Measurements from ENCODE around the gene GFOD2.
A peak's percentile ranks its signal among the peaks of the same experiment; 100 is the strongest.

GFOD2 gene

DNA sequence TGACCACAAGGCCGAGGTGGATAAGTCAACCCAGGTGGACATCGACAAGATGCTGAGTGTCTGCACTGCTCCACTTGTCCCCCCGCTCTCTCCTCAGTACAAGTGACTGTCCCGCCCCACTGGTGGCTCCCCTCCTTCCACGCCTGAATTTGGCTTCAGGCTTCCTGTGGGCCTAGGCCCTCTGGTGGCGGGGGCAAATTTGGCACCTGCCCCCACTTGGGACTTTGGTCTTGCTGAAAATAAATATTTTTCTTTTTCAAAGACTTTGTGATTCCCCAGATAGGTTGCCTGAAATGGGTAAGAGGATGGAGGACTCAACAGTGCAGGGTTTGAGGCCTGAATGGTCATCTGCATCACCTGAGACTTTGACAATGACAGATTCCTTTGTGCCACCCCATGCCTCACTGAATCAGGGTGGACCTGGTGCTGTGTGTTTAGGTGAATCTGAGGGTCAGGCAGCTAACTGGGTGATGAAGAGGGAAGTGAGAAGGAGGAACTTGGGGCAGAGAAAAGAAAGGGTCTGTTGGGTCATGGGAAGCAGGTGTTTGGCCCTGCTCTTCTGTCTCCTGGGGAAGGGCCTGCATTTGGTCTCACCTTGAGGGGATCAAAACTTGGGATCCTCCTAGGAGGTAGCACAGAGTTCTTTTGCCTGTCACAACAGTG lies 50.5 kb downstream of the GFOD2 start:
- peak; percentile 50 for DNase-seq

DNA sequence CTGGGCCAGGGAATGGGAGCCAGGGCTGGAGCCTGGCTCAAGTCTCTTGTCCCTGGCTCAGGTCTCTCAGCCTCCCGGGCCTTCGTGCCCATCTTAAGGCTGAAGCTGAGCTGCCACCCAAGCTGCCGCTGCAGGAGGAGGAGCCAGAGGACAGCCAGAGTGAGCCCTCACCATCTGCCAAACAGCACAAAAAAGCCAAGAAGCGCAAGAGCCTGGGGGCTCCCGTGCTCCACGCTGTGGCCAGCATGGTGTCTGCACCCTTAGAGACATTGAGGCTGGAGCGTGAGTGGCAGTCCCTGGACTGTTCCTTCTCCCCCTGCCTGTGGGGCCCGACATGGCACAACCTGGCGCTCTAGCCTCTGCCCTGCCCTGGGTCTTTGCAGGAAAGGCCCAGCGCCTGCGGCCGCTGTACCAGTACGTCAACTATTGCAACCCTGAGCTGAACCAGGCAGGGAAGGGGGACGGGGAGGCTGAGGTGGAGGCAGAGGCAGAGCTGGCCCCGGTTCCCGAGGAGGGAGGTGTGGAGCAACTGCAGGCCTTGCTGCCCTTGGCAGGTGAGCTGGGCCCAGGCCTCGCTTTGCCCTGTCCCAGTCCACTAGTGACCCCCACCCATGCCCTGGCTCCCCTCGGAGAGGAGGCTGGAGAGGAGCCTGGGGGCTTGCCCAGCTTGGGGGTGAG lies 51.2 kb downstream of the GFOD2 start:
- DNase-seq = peak; percentile 98

DNA sequence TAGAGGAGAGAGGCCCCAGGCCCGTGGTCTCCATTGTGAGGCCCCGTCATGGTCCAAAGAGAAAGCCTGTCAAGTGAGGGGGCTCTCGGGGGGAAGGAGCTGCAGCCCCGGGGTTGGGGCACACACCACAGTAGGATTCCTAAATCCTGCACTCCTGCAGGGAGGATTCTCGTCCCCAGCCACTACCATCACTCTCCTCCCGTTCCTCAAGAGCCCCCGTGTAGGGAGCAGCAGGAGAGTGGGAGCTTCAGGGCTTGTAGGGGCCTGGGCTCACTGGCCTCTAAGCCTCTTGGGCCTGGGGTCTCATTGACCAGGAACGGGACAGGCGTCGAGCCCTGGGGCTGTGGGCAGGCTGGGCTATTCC lies 51.7 kb downstream of the GFOD2 start:
- no peak for DNase-seq

DNA sequence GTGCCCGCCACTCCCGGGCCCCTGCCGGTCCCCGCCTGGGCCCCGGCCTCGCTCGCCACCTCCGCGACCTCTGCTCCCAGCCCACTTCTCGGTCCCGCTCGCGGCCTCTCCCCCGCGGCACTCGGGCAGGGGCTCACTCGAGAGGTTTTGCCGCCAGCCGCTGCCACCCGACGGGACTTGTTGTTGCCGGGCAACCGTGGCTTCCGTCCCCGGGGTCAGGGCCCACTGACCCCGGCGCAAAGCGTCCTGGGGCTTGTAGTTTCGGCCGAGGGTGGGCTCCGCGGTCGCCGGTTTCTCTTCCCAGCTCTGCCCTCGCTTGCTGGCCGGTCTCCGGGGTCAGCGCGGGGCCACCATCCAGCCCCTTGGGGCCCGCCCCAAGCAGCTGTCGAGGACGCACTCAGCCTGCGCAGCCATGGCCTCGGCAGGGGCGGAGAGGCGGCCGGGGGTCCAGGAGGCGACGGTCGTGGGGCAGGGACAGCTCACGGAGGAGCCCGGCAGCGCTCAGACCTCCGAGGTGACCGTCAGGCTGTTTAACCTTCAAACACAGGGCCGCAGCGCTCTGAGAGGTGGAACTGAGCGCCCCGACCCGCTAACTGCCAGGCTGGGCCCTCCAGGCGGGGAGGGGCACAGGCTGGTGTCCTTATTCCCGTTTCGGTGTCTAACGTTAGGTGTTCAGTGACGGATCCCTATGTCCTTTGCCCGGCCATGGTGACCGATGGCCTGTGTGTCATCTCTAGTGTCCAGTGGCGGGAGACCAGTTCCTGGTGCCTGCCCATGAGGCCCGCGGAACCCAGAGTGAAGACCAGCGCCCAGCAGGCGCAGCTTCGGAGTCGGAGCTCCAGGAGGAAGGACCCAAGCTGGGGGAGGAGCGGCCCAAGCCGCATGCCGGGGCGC lies 52.3 kb downstream of the GFOD2 start, which contains the start of the genes C16orf86 and ENKD1:
TSS of gene C16orf86 (plus strand) at position 256 of the 894 bp plus-strand sequence. CDS start at position 413, 157 bp downstream.
TSS of gene ENKD1 (minus strand) at position 192 of the 894 bp plus-strand sequence. CDS start 308 bp downstream, outside the sequence.
- DNase-seq = peak; percentile 86

DNA sequence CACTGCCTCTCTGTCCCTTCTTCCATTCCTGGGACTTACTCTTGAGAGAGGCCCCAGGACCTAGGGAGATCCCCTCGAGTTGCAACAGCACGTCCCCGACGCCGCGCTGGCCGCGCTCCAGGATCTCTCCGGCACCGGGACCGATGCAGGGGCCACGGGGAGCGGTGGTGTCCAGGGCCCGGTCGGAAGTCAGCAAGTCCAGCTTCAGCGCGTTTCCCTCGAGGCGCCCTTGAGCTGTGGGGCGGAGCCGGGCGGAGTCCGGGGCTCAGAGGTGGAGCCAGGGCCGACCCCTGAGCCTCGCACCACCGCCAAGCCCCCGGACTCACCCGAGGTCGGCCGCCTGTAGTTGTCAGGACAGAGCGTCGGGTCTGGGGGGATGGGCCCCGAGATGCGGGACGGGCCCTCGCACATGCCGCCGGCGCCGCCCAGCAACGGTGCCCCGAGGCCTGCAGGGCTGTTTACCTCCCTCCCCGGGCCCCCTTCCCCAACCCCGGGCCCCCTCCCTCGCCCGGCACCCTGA lies 53.0 kb downstream of the GFOD2 start:
- no peak for DNase-seq

DNA sequence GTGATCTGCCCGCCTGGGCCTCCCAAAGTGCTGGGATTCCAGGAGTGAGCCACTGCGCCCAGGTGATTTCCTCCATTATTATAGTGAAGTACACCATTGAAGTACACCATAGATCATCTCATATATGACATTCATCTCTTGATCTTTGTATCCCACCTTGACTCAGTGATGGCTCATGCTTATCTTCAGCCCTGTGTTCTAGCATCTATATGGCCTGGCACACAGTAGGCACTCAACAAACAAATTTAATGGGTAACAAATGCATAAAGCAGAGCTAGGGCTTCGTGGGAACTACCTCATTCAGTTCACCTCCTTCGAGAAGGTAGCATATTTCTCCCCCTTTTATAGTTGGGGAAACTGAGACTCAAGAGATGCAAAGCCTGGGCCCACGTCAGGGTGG lies 53.5 kb downstream of the GFOD2 start:
- no peak for DNase-seq

GRCh38 chr16:67664871-67665270 lies 54.2 kb downstream of the GFOD2 start:
- DNase-seq = no peak

DNA sequence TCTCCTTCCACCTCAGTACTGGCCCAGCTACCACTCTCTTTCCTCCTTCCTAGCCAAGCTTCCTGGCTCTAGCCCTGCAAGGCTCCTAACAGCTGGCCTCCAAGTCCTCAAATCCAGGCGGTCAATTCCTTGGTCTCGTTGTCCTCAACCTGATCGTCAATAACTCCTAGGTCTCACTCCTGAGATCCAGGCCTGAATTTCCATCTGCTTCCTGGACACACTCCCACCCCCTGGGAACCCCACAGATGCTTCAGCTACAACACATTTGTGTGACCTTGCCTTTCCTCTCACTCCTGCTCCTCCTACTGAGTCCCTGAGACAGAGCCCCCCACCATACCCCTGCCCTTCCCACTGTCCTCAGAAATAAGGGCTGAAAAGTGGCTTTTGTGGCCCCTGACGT lies 54.9 kb downstream of the GFOD2 start:
- DNase-seq = no peak

DNA sequence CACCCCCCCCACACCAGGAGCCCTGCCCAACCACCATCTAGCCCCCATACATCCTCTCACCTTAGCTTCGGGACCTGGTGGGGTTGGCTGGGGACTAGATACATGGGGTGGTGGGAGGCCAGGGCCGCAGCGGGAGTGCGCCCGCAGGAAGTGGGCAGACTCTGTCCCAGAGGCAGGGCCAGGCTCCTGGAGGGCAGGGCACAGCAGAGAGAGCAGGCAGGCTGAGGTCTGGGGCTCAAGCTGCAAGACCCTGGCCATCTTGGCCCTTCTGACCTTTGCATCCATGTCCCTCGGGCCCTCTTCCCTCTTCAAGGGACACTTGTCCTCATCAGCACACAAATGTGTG lies 55.3 kb downstream of the GFOD2 start:
- no peak for DNase-seq

DNA sequence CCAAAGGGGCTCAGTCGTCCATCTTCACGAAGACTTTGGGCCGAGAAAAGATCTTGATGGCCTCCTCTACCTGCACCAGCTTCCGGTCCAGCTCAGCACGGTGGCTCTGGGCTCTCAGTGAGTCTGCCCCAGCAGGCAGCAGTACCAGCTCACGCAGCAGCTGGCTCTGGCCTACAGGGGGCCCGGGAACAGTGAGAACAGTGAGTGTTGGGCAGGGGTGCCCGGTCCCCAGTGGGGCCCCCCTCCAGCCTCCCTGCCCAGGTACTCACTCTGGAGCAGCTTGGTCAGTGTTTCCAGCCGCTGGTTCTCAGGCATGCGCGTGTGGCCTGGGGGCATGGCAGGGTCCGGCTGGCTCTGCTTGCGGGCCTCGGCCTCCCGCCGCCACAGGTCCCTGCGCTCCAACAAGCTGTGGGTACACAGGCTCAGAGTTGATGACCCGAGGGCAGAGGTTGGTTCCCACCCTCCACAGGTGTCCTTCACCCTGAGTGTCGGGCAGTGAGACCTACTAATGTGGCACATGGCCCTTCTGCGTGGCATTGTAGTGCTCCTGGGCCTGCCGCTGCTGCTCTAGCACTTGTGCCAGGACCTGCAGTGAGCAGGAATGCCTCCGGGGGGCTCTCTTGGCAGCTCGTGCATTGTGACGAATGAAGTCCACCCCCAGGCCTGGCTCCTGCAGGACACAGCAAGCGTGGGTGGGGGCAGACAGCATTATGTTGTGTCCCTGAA lies 55.8 kb downstream of the GFOD2 start:
- DNase-seq = peak; percentile 63

GRCh38 chr16:67662653-67663010 lies 56.5 kb downstream of the GFOD2 start:
- DNase-seq = no peak

- no peak for DNase-seq
Measured at GRCh38 chr16:67661886-67662652, 57.0 kb downstream of the GFOD2 start.

DNA sequence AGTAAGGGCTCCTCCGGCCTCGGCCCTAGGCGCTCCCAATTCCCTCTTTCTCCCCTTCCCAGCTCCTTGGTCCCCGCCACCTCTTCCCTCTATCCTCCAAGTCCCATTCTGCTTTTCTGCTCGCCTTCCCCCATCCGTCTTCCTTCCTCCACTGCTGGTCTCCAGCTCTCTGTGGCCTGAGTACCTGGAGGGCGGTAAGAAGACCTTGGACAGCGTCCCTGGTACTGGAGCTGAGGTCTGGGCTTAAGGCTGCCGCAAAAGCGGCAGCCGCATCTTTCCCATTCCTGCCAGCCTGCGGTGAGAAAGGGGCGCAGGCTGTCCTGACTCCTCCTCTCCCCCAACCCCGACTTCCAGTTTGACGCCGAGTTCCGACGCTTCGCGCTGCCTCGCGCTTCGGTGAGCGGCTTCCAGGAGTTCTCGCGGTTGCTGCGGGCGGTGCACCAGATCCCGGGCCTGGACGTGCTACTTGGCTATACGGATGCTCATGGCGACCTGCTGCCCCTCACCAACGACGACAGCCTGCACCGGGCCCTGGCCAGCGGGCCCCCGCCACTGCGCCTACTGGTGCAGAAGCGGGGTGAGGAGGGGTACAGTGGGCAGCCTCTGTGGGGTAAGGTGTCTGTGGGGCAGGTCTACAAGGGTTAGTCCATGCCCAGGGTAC lies 57.9 kb downstream of the GFOD2 start:
- peak; percentile 33 for DNase-seq

DNA sequence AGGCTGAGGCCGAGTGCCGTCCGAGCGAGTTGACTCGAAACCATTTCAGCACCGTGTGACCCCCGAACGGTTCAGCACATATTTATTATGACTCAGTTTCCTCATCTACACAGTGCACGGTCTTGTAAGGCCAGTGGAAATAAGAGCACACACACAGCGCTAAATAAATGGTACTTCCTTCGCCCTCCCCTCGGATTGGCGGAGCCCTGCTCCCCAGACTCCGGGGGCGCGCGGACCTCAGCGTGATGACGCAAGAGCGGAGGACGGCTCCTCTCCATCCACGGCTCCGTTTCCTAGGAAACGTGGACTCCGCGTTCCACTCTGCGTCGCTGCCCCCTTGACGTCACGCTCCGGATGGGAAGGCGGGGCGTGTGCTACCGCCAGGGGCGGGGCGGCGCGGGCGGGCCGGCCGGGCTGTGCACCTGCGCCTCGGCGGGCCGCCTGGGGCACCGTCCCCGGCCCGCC lies 58.5 kb downstream of the GFOD2 start, which contains the start of gene PARD6A:
TSS of gene PARD6A (plus strand) at position 397 of the 465 bp plus-strand sequence. CDS start 79 bp downstream, outside the sequence.
- DNase-seq = peak; percentile 97

DNA sequence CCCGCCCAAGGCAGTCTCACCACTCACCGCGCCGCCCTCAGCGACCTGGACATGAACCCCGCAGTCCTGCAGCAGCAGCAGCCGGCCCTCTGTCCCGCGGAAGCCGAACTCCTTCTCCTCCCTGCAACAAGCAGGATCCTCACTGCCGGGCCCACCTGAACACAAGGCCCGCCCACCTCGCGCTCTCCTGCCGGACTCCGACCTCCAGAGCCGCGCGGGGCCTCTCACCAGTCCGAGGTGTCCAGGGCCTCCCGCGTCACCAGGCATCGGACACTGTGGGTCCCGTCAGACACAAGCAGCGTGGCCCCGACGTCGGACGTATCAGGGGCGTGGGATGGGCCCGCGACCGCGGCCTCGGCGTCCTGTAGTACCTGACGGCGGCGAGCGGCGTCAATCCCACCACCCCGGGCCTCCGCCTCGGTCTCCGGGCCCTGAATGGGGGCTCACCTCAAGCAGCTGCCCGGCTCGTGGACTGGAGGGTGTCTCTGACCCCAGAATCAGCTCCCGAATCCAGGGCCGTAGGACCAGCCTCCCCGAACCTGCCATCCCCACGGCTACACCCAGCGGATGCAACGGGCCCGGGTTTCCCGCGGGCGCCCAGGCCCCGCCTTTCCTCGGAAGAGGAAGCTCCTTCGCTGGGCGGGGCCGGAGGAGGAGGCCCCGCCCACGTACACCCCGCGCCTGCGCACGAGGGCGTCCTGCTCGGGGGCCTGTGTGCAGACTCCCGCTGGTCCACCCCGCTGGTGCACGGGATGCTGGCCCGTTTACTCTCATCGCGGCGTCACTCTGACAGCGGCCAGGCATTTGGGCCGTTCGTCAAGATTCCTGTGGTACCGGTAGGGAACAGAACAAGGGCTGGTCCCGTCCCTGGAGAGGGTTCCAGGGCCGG lies 59.2 kb downstream of the GFOD2 start, which contains the start of gene ACD:
TSS of gene ACD (minus strand) at position 586 of the 889 bp plus-strand sequence. CDS start at position 546, 40 bp downstream.
- DNase-seq = peak; percentile 93

DNA sequence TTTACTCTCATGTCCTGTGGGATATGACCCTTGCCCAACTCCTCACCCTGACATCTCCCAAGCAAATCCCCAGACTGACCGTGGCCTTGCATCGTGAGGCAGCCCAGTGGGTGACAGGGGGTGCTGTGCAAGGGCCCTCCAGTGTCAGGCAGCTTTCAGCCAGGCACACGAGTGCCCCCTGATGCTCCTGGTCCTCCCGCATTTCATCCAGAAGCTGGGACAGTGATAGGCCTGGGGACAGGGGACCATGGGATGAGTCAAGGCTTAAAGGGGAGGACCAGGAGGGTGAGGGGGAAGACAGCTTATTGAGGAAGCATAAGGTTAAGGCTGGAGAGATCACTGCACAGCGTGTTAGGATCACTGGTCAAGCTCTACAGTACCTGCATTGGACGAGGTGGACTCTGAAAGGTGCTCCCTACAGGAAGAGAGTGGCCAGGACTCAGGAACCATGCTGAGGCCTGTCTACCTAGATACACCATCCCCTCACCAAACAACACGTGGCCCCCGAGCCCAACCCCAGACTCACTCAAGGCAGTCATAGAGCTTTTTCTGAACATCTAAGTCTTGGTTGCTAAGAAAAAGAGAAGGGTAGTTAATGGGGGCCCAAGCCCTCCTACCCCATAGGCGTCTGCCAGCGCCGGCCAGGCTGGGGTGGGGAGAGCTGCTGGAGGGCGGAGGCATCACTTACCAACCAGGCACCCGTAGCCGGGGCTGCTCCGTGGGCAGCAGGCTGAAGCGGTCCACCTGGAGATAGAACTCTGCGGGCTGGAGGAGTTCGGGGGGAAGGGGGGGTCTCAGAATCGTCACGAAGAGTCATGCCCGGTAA lies 60.1 kb downstream of the GFOD2 start:
- DNase-seq = no peak

GRCh38 chr16:67657751-67658518 lies 61.2 kb downstream of the GFOD2 start:
- no peak for DNase-seq

DNA sequence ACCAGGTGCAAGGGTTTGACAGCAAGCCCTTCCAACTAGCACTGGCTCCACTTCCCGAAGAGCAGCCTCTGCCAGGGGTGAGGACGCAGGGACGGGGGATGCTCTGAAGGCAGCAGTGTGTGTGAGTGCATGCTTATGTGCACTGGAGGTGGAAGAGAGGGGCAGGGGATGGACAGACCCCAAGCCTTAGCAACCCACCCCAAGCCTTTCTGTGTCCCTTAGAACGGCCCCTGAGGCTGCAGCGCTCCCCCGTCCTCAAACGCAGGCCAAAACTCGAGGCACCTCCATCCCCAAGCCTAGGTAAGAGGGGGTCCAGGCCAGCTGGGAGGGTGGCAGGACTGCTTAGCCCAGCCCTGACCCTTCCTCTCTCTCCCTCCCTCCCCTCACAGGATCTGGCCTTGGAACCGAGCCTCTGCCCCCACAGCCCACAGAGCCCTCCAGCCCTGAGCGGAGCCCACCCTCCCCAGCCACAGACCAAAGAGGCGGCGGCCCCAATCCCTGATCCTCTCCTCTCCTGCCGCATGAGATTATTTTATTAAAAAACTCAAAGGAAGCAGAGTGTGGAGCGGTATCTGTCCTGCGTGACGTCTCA lies 62.0 kb downstream of the GFOD2 start:
- DNase-seq = no peak

Measured in hematopoietic multipotent progenitor cell treated with erythropoietin and hydrocortisone succinate and interleukin-3 and kit ligand, for 8 days (in vitro differentiated cells).